ENCODE measurements around the gene KIFC3. TPM values are rescaled to one million over a fixed set of nuclear protein-coding genes. Genes with fewer than 3 reads are reported as not detected.
"Not testable (repeated sequence)": the region's sequence is repeated elsewhere in the genome, so short reads cannot be mapped to it uniquely, and the experiment has no call there.

Gene KIFC3
- total RNA-seq, 2 donors from 2014 or later, result 3.8 to 5.7 TPM

DNA sequence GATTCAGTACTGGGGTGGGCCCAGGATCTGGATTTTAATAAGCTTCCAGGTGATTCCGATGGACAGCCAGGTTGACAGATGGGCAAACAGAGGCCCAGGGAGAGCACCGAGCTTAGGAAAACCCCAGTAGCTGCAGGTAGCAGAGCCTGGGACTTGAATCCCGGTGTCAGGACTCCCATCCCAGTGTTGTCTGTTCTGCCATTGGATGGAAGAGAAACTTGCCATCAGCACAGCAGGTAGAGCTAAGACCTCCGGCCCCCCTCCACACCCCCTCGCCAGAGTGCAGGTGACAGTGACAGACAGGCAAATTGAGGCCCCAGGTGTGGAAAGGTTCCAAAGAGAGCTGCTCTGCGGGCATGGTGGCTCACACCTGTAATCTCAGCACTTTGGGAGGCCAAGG is 54.3 kb downstream of the KIFC3 start:
- H3K9me3 ChIP-seq, result no peaks in the 10 kb centered on the region
- no peak overlapping the region for H3K4me3 ChIP-seq
- no peaks in the 10 kb centered on the region for H3K27me3 ChIP-seq
- H3K9ac ChIP-seq (ENCODE audit: low read depth in 2 of 2, low read length in 2 of 2), result no peak overlapping the region
- DNase-seq, result no peak
- intact Hi-C loops (cut with DNase I), result no loop called here
- TF ChIP-seq, protein P1, sequence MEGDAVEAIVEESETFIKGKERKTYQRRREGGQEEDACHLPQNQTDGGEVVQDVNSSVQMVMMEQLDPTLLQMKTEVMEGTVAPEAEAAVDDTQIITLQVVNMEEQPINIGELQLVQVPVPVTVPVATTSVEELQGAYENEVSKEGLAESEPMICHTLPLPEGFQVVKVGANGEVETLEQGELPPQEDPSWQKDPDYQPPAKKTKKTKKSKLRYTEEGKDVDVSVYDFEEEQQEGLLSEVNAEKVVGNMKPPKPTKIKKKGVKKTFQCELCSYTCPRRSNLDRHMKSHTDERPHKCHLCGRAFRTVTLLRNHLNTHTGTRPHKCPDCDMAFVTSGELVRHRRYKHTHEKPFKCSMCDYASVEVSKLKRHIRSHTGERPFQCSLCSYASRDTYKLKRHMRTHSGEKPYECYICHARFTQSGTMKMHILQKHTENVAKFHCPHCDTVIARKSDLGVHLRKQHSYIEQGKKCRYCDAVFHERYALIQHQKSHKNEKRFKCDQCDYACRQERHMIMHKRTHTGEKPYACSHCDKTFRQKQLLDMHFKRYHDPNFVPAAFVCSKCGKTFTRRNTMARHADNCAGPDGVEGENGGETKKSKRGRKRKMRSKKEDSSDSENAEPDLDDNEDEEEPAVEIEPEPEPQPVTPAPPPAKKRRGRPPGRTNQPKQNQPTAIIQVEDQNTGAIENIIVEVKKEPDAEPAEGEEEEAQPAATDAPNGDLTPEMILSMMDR (IDR thresholded peaks at IDR 0.05), result no peak
- H3K36me3 ChIP-seq, result no peaks in the 10 kb centered on the region
- H3K27ac ChIP-seq, result no peak overlapping the region
- no peaks in the 10 kb centered on the region for H3K4me1 ChIP-seq

DNA sequence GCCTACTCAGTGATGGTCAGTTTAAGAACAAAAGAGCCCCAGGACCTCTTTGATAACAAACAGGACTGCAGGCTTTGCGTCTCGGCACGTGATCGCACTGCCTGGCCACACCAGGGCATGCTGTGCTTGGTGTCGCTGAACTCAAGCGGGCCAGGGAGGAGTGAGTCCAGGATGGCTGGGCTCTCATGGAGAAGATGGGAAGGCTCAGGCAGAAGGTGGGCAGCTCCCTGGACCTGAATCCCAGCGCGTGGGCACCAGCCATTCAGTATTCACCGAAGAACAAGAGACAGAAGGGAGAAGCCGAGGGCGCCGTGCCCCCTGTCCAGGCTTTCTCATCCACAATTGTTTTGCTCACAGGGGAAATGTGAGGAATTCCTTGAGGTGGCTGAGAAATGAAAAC is 54.8 kb downstream of the KIFC3 start:
- no peak overlapping the region for H3K27ac ChIP-seq
- DNase-seq, result no peak
- H3K9ac ChIP-seq (ENCODE audit: low read depth in 2 of 2, low read length in 2 of 2), result no peak overlapping the region
- no peaks in the 10 kb centered on the region for H3K27me3 ChIP-seq
- H3K4me3 ChIP-seq, result no peak overlapping the region
- H3K4me1 ChIP-seq, result no peaks in the 10 kb centered on the region
- TF ChIP-seq, protein P1 (IDR thresholded peaks at IDR 0.05), result no peak
- H3K36me3 ChIP-seq, result no peaks in the 10 kb centered on the region
- H3K9me3 ChIP-seq, result no peaks in the 10 kb centered on the region
- intact Hi-C loops (cut with DNase I), result no loop called here

DNA sequence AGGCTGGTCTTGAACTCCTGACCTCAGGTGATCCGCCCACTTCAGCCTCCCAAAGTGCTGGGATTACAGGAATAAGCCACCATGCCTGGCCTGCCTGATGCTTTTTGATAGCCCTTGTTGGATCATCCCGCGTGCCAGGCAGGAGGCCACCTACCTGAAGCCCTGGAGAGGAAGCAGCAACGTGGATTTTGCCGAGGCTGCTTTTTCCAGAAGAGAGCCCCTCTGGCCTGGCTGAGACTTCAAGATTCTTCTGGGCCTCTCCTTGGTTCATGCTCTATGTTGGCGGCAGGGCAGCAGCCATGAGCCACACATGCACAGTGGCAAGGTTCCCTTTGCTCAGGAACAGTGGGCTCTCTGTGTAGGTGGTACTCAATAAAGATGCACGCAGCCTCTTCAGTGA is 55.2 kb downstream of the KIFC3 start:
- Histone ChIP-seq H3K27me3 (no peaks in the 10 kb centered on the region), H3K9ac (ENCODE audit: low read depth in 2 of 2, low read length in 2 of 2) (no peak overlapping the region), H3K4me1 (no peaks in the 10 kb centered on the region), H3K36me3 (no peaks in the 10 kb centered on the region), H3K4me3 (no peak overlapping the region), H3K9me3 (no peaks in the 10 kb centered on the region), H3K27ac (no peak overlapping the region)
- TF ChIP-seq, protein P1 (IDR thresholded peaks at IDR 0.05), result no peak
- intact Hi-C loops (cut with DNase I), result no loop called here
- DNase-seq, result no peak

DNA sequence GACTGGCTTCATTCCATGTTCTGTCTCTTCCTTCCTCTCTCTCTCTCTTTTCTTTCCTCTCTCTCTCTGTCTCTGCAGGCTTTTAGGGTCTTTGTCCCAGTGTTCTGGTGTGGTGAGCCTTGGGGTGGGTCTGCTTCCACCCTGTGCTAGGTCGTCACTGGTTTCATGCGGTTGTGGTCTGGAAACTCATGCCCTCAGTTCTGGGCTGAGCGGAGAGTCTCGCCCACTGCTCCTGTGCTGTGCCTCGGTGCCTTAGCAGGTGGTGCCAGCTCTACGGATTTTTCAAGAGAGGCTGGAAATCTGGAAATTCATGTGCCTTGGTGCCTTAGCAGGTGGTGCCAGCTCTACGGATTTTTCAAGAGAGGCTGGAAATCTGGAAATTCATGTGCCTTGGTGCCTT is 56.0 kb downstream of the KIFC3 start:
- H3K27ac ChIP-seq; H3K4me3 ChIP-seq; H3K36me3 ChIP-seq; DNase-seq; H3K4me1 ChIP-seq; H3K9me3 ChIP-seq; intact Hi-C loops (cut with DNase I); H3K9ac ChIP-seq (ENCODE audit: low read depth in 2 of 2, low read length in 2 of 2); H3K27me3 ChIP-seq: not testable (repeated sequence)

DNA sequence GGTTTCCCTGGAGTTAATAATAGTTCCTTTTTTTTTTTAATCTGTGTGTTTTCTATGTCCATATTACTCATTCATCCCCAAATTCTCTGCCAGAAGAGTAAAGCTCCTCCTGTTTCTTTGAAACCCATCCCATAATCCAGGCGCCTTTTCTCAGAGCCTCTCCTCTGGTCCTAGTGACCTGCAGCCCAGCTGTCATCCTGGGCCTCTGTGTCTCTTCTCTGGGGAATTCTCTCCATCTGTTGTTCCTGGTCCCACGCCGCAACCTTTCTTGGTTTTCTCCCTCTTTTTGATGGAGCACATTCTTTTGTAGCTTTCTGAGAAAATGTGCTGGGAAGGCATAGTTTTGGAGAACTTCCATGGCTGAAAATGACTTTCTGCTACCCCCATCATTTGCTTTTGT is 56.5 kb downstream of the KIFC3 start:
- no peak overlapping the region for H3K4me3 ChIP-seq
- no peaks in the 10 kb centered on the region for H3K36me3 ChIP-seq
- no peaks in the 10 kb centered on the region for H3K4me1 ChIP-seq
- no peak overlapping the region for H3K27ac ChIP-seq
- no peak for DNase-seq
- H3K27me3 ChIP-seq, result no peaks in the 10 kb centered on the region
- no peaks in the 10 kb centered on the region for H3K9me3 ChIP-seq
- intact Hi-C loops (cut with DNase I), result no loop called here
- no peak overlapping the region for H3K9ac ChIP-seq (ENCODE audit: low read depth in 2 of 2, low read length in 2 of 2)
- TF ChIP-seq, protein P1 (IDR thresholded peaks at IDR 0.05), result no peak

DNA sequence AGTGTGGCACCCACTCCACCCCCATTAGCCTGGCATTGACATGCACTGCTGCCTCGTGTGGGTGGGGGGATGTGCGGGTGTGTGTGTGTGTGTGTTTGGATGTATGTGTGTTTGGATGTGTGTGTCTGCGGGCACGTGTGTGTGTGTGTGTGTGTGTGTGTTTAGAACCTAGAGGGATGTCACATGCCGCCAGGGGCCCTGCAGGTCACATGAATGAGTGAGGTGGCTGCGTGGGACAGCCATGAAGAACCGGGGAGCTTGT is 57.7 kb downstream of the KIFC3 start:
- Histone ChIP-seq H3K9me3 (no peaks in the 10 kb centered on the region), H3K27ac (no peak overlapping the region), H3K27me3 (no peaks in the 10 kb centered on the region), H3K4me1 (no peaks in the 10 kb centered on the region), H3K4me3 (no peak overlapping the region), H3K36me3 (no peaks in the 10 kb centered on the region), H3K9ac (ENCODE audit: low read depth in 2 of 2, low read length in 2 of 2) (no peak overlapping the region)
- no peak for DNase-seq
- TF ChIP-seq, protein P1 (IDR thresholded peaks at IDR 0.05), result no peak
- intact Hi-C loops (cut with DNase I), result no loop called here

All from colonic mucosa (tissue), 4 donors.